Keratinocyte (primary cell): ENCODE data around the gene HMCN2. TPM values are rescaled to one million over a fixed set of nuclear protein-coding genes. Genes with fewer than 3 reads are reported as not detected.

ENCODE experiments used
- DNase-seq: peaks from one replicate; pipeline ENCODE4 v3.0.0-alpha.2; 2011; ENCODE audit warnings: low read depth, missing footprints, low spot score
- FAIRE-seq: peaks from 2 replicates; lab custom pipeline; 2011; peaks lifted over from hg19 to GRCh38; lab: Jason Lieb, UNC
- H2AFZ ChIP-seq: 2 replicates; pipeline ENCODE4 v1.6.0; 2012; ENCODE audit warnings: low read length, control low read depth, inconsistent platforms; ENCODE audit not compliant: control insufficient read depth
- H3K27ac ChIP-seq: 2 replicates; pipeline ENCODE4 v1.5.1; 2011; ENCODE audit warnings: low read length; ENCODE audit not compliant: control insufficient read depth, insufficient read depth
- H3K27me3 ChIP-seq: 3 replicates; pipeline ENCODE4 v1.6.0; 2011; ENCODE audit warnings: low read length; ENCODE audit not compliant: control insufficient read depth, insufficient read depth; ENCODE audit errors: extremely low read depth
- H3K36me3 ChIP-seq, 2 experiments: 2 replicates in 1 of 2; 3 replicates in 1 of 2; pipeline ENCODE4 v1.5.1; 2011; ENCODE audit warnings: low read length in 2 of 2, mild to moderate bottlenecking in 1 of 2; ENCODE audit not compliant: control insufficient read depth in 2 of 2, insufficient read depth in 2 of 2; ENCODE audit errors: extremely low read depth in 1 of 2
- H3K4me1 ChIP-seq: 3 replicates; pipeline ENCODE4 v1.5.1; 2011; ENCODE audit warnings: low read length; ENCODE audit not compliant: control insufficient read depth, insufficient read depth; ENCODE audit errors: extremely low read depth
- H3K4me2 ChIP-seq: 3 replicates; pipeline ENCODE4 v1.6.0; 2011; ENCODE audit warnings: low read depth, low read length; ENCODE audit not compliant: control insufficient read depth, insufficient read depth; ENCODE audit errors: extremely low read depth
- H3K4me3 ChIP-seq, 3 experiments: fragments of 200-600 bp in 1 of 3; sonication (generic) in 1 of 3; 2 replicates in 2 of 3; 3 replicates in 1 of 3; pipeline ENCODE4 v1.5.1; 2011 to 2016; ENCODE audit warnings: low read length in 3 of 3, mild to moderate bottlenecking in 3 of 3, control low read depth in 2 of 3, inconsistent platforms in 1 of 3, low read depth in 1 of 3, mixed read lengths in 1 of 3, mixed run types in 1 of 3, moderate library complexity in 1 of 3; ENCODE audit not compliant: control insufficient read depth in 2 of 3, insufficient read depth in 2 of 3; ENCODE audit errors: extremely low read depth in 1 of 3
- H3K79me2 ChIP-seq: 2 replicates; pipeline ENCODE4 v1.6.0; 2012; ENCODE audit warnings: low read length; ENCODE audit not compliant: control insufficient read depth, insufficient read depth
- H3K9ac ChIP-seq: 3 replicates; pipeline ENCODE4 v1.6.0; 2011; ENCODE audit warnings: low read length; ENCODE audit not compliant: control insufficient read depth, insufficient read depth; ENCODE audit errors: extremely low read depth
- H3K9me1 ChIP-seq: 3 replicates; pipeline ENCODE4 v1.6.0; 2011; ENCODE audit warnings: low read length; ENCODE audit not compliant: control insufficient read depth, insufficient read depth; ENCODE audit errors: extremely low read depth
- H3K9me3 ChIP-seq: 2 replicates; pipeline ENCODE4 v1.5.1; 2012; ENCODE audit warnings: low read depth, low read length; ENCODE audit not compliant: control insufficient read depth
- H4K20me1 ChIP-seq: 3 replicates; pipeline ENCODE4 v1.6.0; 2011; ENCODE audit warnings: low read length; ENCODE audit not compliant: control insufficient read depth, insufficient read depth; ENCODE audit errors: extremely low read depth
- CTCF ChIP-seq, 3 experiments: IDR thresholded peaks in 1 of 3; conservative IDR thresholded peaks in 1 of 3; optimal IDR thresholded peaks in 1 of 3; 2 replicates in 2 of 3; 3 replicates in 1 of 3; pipeline versions ENCODE3 to v1.5.1; 2011; ENCODE audit warnings: low read length in 3 of 3, mild to moderate bottlenecking in 3 of 3, moderate library complexity in 2 of 3, control low read depth in 1 of 3, inconsistent platforms in 1 of 3; ENCODE audit not compliant: insufficient read depth in 2 of 3; ENCODE audit errors: extremely low read depth in 1 of 3
- EZH2 ChIP-seq: IDR thresholded peaks from one replicate; pipeline ENCODE4 v1.6.1; 2012; ENCODE audit warnings: inconsistent platforms, mild to moderate bottlenecking, low read length, moderate library complexity
- dilution Hi-C: fragments of 300-500 bp; cut with MboI; formaldehyde crosslinking; loops from one replicate; pipeline ENCODE4 v1.7.0; 2020; ENCODE audit warnings: low sequenced_read_pairs; ENCODE audit not compliant: extremely low pct_ligation_motif_present
- polyA plus RNA-seq, 5 experiments: library from polyadenylated mRNA; depleted of rRNA in 3 of 5; stranded (reverse) in 3 of 5; stranded (forward) in 1 of 5; unstranded in 1 of 5; fragments of >200 nt; gene quantifications; 1 replicate in 1 of 5; 2 replicates in 3 of 5; 3 replicates in 1 of 5; pipeline versions ENCODE4 v1.2.1 to v1.2.3, GENCODE V29; 2011 to 2012; ENCODE audit warnings: missing spikeins in 2 of 5, low read depth in 1 of 5, low replicate concordance in 1 of 5

HMCN2 gene
- polyA plus RNA-seq, 1 donor (not counting 4 experiments of a cell fraction or from before 2014, with no cell fraction given), result not detected

- Histone ChIP-seq H4K20me1 (no peaks in the 10 kb centered on the region), H3K27ac (no peak overlapping the region), H3K9ac (no peak overlapping the region), H3K79me2 (no peaks in the 10 kb centered on the region), H3K9me3 (no peaks in the 10 kb centered on the region), H3K4me3 (no peak overlapping the region), H3K36me3 (no peaks in the 10 kb centered on the region), H3K4me2 (no peak overlapping the region), H3K4me1 (no peaks in the 10 kb centered on the region), H2AFZ (no peak overlapping the region), H3K27me3 (peaks cover 50% of the 10 kb centered on the region), H3K9me1 (no peaks in the 10 kb centered on the region)
- FAIRE-seq, result no peak
- dilution Hi-C loops, result no loop called here
- no peak for DNase-seq
- TF ChIP-seq EZH2, result peak; percentile 40
- TF ChIP-seq CTCF (optimal IDR thresholded peaks at IDR 0.05 in 1 of 3, IDR thresholded peaks at IDR 0.05 in 1 of 3, conservative IDR thresholded peaks at IDR 0.05 in 1 of 3; ENCODE audit: extremely low read depth in 1 of 3, insufficient read depth in 2 of 3, low read length in 3 of 3), result peak in 1 of 3 experiments; percentile 36
Observed at GRCh38 chr9:130320723-130321481, 55.3 kb downstream of the HMCN2 start.

GRCh38 chr9:130321539-130321938, 56.0 kb downstream of the HMCN2 start:
- no peaks in the 10 kb centered on the region for H3K4me1 ChIP-seq
- dilution Hi-C loops, result no loop called here
- H3K4me2 ChIP-seq, result no peak overlapping the region
- no peak overlapping the region for H3K9ac ChIP-seq
- FAIRE-seq (no peak), DNase-seq (no peak)
- TF ChIP-seq EZH2 (no peak), CTCF (optimal IDR thresholded peaks at IDR 0.05 in 1 of 3, IDR thresholded peaks at IDR 0.05 in 1 of 3, conservative IDR thresholded peaks at IDR 0.05 in 1 of 3; ENCODE audit: extremely low read depth in 1 of 3, insufficient read depth in 2 of 3, low read length in 3 of 3) (no peak)
- no peaks in the 10 kb centered on the region for H3K9me3 ChIP-seq
- H3K36me3 ChIP-seq, result no peaks in the 10 kb centered on the region
- H3K27me3 ChIP-seq, result peaks cover 47% of the 10 kb centered on the region
- H4K20me1 ChIP-seq, result no peaks in the 10 kb centered on the region
- H3K4me3 ChIP-seq, result no peak overlapping the region
- no peak overlapping the region for H2AFZ ChIP-seq
- H3K27ac ChIP-seq, result no peak overlapping the region
- H3K79me2 ChIP-seq, result no peaks in the 10 kb centered on the region
- no peaks in the 10 kb centered on the region for H3K9me1 ChIP-seq
